ENCODE results near the gene ENOSF1.

Gene ENOSF1

GRCh38 chr18:657311-658000 is 55.0 kb downstream of the ENOSF1 start, which contains the start of gene TYMS:
Gene TYMS, plus strand, starts transcription at chr18:657653. Its CDS starts 90 bp downstream, at chr18:657743.
- peaks cover 3% of the 10 kb centered on the region for H3K36me3 Mint-ChIP-seq (ENCODE audit: insufficient read depth)
- peaks cover 11 to 12% of the 10 kb centered on the region in 2 donors for H3K4me1 Mint-ChIP-seq (ENCODE audit: low read depth in 2 of 2)
- peaks cover 0 to 2% of the 10 kb centered on the region in 2 donors for H3K9me3 Mint-ChIP-seq
- peak; percentile 9 to 22 (median 15) for DNase-seq
- H3K27ac Mint-ChIP-seq, result peak within 1 kb of the TSS; percentile 10 to 41
- ATAC-seq (replicated peaks), result peak; percentile 65
- peaks cover 28 to 41% of the 10 kb centered on the region in 2 donors for H3K27me3 Mint-ChIP-seq
- H3K4me3 Mint-ChIP-seq, result peak within 1 kb of the TSS; percentile 82 to 84

DNA sequence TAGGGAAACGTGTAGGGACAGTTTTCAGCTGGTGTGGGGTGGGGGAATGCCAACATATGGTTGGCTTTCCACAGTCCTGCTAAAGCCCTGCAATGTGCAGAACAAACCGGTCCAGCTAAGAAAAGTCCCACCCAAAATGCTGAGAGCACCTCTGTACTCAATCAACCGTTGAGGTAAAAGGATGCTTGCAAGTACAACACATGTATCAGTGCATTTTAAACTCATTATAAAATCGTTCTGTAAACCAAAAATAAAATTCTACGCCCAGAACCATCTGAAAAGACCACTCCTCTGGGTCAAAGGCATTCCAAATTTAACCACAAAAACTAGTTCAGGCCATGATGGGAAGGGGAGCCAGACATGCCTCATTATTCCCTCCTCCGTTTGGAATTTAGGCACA is 57.0 kb downstream of the ENOSF1 start:
- H3K27me3 Mint-ChIP-seq, result peaks cover 28 to 46% of the 10 kb centered on the region in 2 donors
- no peak for DNase-seq
- no peak overlapping the region for H3K27ac Mint-ChIP-seq
- ATAC-seq (replicated peaks), result no peak
- H3K9me3 Mint-ChIP-seq, result no peaks in the 10 kb centered on the region
- H3K4me1 Mint-ChIP-seq (ENCODE audit: low read depth in 2 of 2), result peaks cover 11 to 13% of the 10 kb centered on the region in 2 donors
- H3K36me3 Mint-ChIP-seq (ENCODE audit: insufficient read depth), result peaks cover 3% of the 10 kb centered on the region
- H3K4me3 Mint-ChIP-seq, result no peak overlapping the region

DNA sequence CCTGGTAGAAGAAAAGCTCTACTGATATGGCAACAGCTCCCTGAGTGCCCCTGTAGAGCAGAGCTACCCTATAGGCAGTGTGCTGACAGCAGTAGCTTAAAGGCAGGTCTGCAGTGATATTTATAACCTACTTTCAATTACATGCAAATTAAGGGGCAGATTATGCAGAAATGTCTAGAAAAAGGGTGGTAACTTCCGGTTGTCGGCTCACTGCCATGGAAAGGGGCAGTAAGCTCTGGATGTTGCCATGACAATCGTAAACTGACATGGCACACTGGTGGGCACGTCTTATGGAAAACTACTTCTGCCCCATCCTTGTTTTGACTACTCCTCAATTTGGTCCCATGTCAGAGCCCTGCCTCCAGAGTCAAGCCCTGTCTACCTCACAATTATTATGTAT is 57.8 kb downstream of the ENOSF1 start:
- ATAC-seq (replicated peaks), result no peak
- no peak for DNase-seq
- Mint-ChIP-seq H3K36me3 (ENCODE audit: insufficient read depth) (peaks cover 3% of the 10 kb centered on the region), H3K9me3 (no peaks in the 10 kb centered on the region), H3K4me1 (ENCODE audit: low read depth in 2 of 2) (peaks cover 11 to 15% of the 10 kb centered on the region in 2 donors), H3K4me3 (no peak overlapping the region), H3K27me3 (peaks cover 27 to 50% of the 10 kb centered on the region in 2 donors), H3K27ac (no peak overlapping the region)

DNA sequence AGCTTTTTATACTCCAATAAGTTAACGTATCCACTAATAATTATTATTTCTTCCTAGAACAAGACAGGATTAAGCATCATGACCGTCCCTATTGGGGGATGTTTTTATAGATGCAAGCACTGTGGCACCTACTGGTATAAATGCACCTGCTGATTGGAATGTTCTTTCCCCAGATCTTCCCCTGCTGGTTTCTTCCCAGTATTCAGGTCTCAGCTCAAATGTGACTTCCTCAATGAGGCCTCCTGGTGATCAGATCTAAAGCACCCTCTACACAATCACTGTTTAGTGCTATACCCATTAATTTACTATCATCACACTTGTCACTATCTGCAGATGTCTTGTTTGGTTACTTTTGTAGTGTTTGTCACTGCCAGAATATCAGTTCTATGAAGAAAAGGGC is 58.9 kb downstream of the ENOSF1 start:
- Mint-ChIP-seq H3K27me3 (peaks cover 22 to 42% of the 10 kb centered on the region in 2 donors), H3K4me3 (no peak overlapping the region)
- ATAC-seq (replicated peaks), result no peak

DNA sequence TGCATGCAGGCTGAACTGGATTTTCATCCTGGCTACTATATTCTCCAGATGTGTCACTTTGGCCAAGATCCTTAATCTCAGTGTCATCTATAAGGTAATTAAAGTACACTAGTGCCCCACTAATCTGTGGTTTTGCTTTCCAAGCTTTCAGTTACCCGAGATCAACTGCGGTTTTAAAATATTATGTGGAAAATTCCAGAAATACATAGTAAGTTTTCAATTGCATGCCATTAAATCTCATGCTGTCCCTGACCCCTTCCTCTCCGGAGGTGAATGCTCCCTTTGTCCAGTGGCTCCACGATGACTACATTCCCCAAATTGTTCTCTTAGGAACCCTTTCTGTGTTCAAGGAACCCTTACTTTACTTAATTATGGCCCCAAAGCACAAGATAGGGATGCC is 60.3 kb downstream of the ENOSF1 start:
- ATAC-seq (replicated peaks) (no peak), DNase-seq (no peak)
- Mint-ChIP-seq H3K36me3 (ENCODE audit: insufficient read depth) (peaks cover 3% of the 10 kb centered on the region), H3K4me1 (ENCODE audit: low read depth in 2 of 2) (peaks cover 0 to 5% of the 10 kb centered on the region in 2 donors), H3K9me3 (no peaks in the 10 kb centered on the region), H3K4me3 (no peak overlapping the region), H3K27me3 (peaks cover 22 to 42% of the 10 kb centered on the region in 2 donors), H3K27ac (no peak overlapping the region)

More for the DNA sequence above, 58.9 kb downstream of the ENOSF1 start:
- Mint-ChIP-seq H3K36me3 (ENCODE audit: insufficient read depth) (peaks cover 3% of the 10 kb centered on the region), H3K4me1 (ENCODE audit: low read depth in 2 of 2) (peaks cover under 1 to 6% of the 10 kb centered on the region in 2 donors), H3K9me3 (no peaks in the 10 kb centered on the region), H3K27ac (no peak overlapping the region)
- DNase-seq, result no peak

- Mint-ChIP-seq H3K4me1 (ENCODE audit: low read depth in 2 of 2) (peaks cover 0 to 3% of the 10 kb centered on the region in 2 donors), H3K27ac (no peak overlapping the region), H3K4me3 (peak overlapping the region in 1 of 2 donors; percentile 11), H3K27me3 (peaks cover 14 to 32% of the 10 kb centered on the region in 2 donors), H3K9me3 (no peaks in the 10 kb centered on the region), H3K36me3 (ENCODE audit: insufficient read depth) (no peaks in the 10 kb centered on the region)
- ATAC-seq (replicated peaks) (peak; percentile 26), DNase-seq (no peak)
Observed at GRCh38 chr18:650428-650858, 62.0 kb downstream of the ENOSF1 start.

DNA sequence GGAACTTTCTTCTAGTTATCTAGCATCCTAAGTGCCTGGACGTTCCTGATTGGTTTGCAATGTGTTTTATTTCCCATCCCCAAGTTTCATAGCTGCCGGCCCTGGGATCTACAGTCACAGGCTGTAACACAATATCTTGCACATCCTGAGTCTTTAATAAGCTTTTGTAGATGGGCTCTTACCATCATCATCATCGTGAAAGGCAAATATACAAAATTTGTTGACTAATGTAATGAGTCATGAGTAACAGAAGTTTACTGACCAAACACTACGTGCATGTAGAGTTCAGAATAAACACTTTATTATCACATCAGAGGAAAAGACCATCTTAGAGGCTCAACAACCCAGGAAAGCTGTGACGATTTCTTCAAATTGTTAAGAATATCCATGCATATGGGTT is 63.1 kb downstream of the ENOSF1 start:
- no peak for ATAC-seq (replicated peaks)
- no peaks in the 10 kb centered on the region for H3K36me3 Mint-ChIP-seq (ENCODE audit: insufficient read depth)
- H3K9me3 Mint-ChIP-seq, result no peaks in the 10 kb centered on the region
- peaks cover 0 to 3% of the 10 kb centered on the region in 2 donors for H3K4me1 Mint-ChIP-seq (ENCODE audit: low read depth in 2 of 2)
- DNase-seq, result no peak
- no peak overlapping the region for H3K27ac Mint-ChIP-seq
- H3K27me3 Mint-ChIP-seq, result peaks cover 10 to 21% of the 10 kb centered on the region in 2 donors
- no peak overlapping the region for H3K4me3 Mint-ChIP-seq

- peaks cover 7 to 15% of the 10 kb centered on the region in 2 donors for H3K27me3 Mint-ChIP-seq
- no peaks in the 10 kb centered on the region for H3K9me3 Mint-ChIP-seq
- DNase-seq, result no peak
- no peaks in the 10 kb centered on the region for H3K36me3 Mint-ChIP-seq (ENCODE audit: insufficient read depth)
- no peak overlapping the region for H3K4me3 Mint-ChIP-seq
- ATAC-seq (replicated peaks), result no peak
- H3K27ac Mint-ChIP-seq, result no peak overlapping the region
- H3K4me1 Mint-ChIP-seq (ENCODE audit: low read depth in 2 of 2), result peaks cover 0 to 3% of the 10 kb centered on the region in 2 donors
Observed at GRCh38 chr18:647304-647703, 65.1 kb downstream of the ENOSF1 start.

DNA sequence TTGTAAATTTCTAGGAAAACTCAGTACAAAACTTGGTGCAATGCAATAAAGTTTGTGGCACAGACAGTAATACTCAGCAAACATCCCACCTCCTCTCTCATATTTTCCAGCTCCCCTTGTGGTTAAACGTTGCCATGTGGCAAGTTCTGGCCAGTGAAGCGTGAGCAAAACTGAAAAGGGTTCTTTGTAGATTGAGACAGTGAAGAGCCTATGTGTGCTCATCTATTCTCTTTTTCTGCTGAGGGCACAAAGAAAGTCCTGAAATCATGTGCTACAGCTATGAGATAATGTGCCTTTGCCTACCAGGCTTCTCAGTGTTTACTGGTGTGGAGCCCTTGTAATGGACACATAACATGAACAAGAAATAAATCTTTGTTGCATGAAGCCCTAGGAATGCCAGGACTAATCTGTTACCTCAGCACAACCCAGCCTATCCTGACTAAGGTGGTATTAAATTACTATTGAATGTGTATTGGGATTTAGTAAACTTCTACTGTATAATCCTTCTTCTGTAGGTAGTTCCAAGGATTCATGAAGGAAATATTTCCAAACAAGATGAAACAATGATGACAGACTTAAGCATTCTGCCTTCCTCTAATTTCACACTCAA is 67.9 kb downstream of the ENOSF1 start:
- Mint-ChIP-seq H3K4me3 (no peak overlapping the region), H3K4me1 (ENCODE audit: low read depth in 2 of 2) (no peaks in the 10 kb centered on the region), H3K27me3 (peaks cover 9% of the 10 kb centered on the region in 2 donors), H3K27ac (no peak overlapping the region), H3K36me3 (ENCODE audit: insufficient read depth) (no peaks in the 10 kb centered on the region), H3K9me3 (no peaks in the 10 kb centered on the region)
- DNase-seq, result no peak
- no peak for ATAC-seq (replicated peaks)

- Mint-ChIP-seq H3K4me3 (no peak overlapping the region), H3K36me3 (ENCODE audit: insufficient read depth) (no peaks in the 10 kb centered on the region), H3K27me3 (peaks cover 16 to 21% of the 10 kb centered on the region in 2 donors), H3K4me1 (ENCODE audit: low read depth in 2 of 2) (no peaks in the 10 kb centered on the region), H3K9me3 (no peaks in the 10 kb centered on the region), H3K27ac (no peak overlapping the region)
- no peak for ATAC-seq (replicated peaks)
- no peak for DNase-seq
Observed at GRCh38 chr18:641224-641623, 71.2 kb downstream of the ENOSF1 start.

- ATAC-seq (replicated peaks), result no peak
- H3K27me3 Mint-ChIP-seq, result peaks cover 23 to 50% of the 10 kb centered on the region in 2 donors
Observed at GRCh38 chr18:635171-635570, 77.3 kb downstream of the ENOSF1 start.

GRCh38 chr18:634551-635045 is 77.8 kb downstream of the ENOSF1 start:
- H3K27ac Mint-ChIP-seq, result no peak overlapping the region
- H3K9me3 Mint-ChIP-seq, result no peaks in the 10 kb centered on the region
- H3K4me3 Mint-ChIP-seq, result no peak overlapping the region
- peaks cover 25 to 54% of the 10 kb centered on the region in 2 donors for H3K27me3 Mint-ChIP-seq
- ATAC-seq (replicated peaks) (no peak), DNase-seq (no peak)
- H3K4me1 Mint-ChIP-seq (ENCODE audit: low read depth in 2 of 2), result no peaks in the 10 kb centered on the region
- H3K36me3 Mint-ChIP-seq (ENCODE audit: insufficient read depth), result no peaks in the 10 kb centered on the region

More at GRCh38 chr18:635171-635570, 77.3 kb downstream of the ENOSF1 start:
- no peak for DNase-seq
- no peaks in the 10 kb centered on the region for H3K36me3 Mint-ChIP-seq (ENCODE audit: insufficient read depth)
- no peak overlapping the region for H3K27ac Mint-ChIP-seq
- H3K4me3 Mint-ChIP-seq, result no peak overlapping the region
- no peaks in the 10 kb centered on the region for H3K4me1 Mint-ChIP-seq (ENCODE audit: low read depth in 2 of 2)
- H3K9me3 Mint-ChIP-seq, result no peaks in the 10 kb centered on the region

GRCh38 chr18:631560-631959 is 80.9 kb downstream of the ENOSF1 start:
- H3K36me3 Mint-ChIP-seq (ENCODE audit: insufficient read depth), result no peaks in the 10 kb centered on the region
- DNase-seq, result no peak
- H3K27ac Mint-ChIP-seq, result no peak overlapping the region
- no peaks in the 10 kb centered on the region for H3K4me1 Mint-ChIP-seq (ENCODE audit: low read depth in 2 of 2)
- H3K27me3 Mint-ChIP-seq, result peaks cover 22 to 56% of the 10 kb centered on the region in 2 donors
- H3K9me3 Mint-ChIP-seq, result no peaks in the 10 kb centered on the region
- no peak overlapping the region for H3K4me3 Mint-ChIP-seq
- no peak for ATAC-seq (replicated peaks)
